GM12801 (cell line): ENCODE measurements around the gene BUD23.

Experiments
- TF ChIP-seq, protein P1 (sequence below): IDR thresholded peaks from one replicate; pipeline ENCODE4 v1.5.1; 2011; ENCODE audit warnings: control low read depth; ENCODE audit not compliant: insufficient read length; ENCODE audit errors: extremely low read depth

BUD23 gene

DNA sequence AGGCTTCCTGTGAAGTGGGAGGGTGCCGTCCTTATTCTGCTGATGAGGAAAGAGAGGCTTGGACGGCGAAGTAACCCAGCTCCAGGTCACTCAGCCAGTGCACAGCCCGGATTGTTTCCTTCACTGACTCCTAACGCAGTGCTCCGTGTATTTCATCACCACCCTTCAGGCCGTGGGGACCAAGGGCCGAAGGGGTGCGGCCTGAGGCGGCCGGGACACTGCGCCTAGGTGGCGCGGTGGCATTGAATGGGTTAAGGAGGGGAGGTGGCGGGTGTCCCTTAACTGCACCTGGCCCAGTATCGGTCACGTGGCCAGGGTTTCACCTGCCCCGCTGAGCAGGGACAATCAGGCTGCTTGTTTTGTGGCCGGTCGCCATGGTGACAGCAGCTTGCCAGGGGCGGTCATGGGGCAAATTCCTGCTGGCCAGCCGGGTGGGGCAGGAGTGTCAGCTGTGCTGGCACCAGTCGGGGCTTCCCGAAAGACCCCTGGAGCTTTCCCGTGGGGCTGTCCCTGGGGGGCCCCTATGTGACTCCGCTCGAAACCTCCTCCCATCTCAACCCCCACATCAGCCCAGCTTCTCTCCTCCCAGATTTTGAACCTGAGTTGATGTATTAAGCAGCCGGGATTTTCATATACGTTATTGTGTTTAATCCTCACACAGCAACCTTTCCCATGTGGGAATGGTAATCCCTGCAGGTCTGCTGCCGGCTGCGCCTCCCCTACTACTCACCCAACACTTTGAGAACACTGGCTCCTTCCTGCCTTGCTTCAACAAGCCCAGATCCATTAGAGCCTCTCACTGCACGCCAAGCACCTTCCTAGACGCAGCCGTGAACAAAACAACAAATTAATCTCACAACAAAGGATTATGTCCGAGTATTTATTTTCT is 59.6 kb downstream of the BUD23 start:
- TF ChIP-seq, protein P1, sequence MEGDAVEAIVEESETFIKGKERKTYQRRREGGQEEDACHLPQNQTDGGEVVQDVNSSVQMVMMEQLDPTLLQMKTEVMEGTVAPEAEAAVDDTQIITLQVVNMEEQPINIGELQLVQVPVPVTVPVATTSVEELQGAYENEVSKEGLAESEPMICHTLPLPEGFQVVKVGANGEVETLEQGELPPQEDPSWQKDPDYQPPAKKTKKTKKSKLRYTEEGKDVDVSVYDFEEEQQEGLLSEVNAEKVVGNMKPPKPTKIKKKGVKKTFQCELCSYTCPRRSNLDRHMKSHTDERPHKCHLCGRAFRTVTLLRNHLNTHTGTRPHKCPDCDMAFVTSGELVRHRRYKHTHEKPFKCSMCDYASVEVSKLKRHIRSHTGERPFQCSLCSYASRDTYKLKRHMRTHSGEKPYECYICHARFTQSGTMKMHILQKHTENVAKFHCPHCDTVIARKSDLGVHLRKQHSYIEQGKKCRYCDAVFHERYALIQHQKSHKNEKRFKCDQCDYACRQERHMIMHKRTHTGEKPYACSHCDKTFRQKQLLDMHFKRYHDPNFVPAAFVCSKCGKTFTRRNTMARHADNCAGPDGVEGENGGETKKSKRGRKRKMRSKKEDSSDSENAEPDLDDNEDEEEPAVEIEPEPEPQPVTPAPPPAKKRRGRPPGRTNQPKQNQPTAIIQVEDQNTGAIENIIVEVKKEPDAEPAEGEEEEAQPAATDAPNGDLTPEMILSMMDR, result no peak

DNA sequence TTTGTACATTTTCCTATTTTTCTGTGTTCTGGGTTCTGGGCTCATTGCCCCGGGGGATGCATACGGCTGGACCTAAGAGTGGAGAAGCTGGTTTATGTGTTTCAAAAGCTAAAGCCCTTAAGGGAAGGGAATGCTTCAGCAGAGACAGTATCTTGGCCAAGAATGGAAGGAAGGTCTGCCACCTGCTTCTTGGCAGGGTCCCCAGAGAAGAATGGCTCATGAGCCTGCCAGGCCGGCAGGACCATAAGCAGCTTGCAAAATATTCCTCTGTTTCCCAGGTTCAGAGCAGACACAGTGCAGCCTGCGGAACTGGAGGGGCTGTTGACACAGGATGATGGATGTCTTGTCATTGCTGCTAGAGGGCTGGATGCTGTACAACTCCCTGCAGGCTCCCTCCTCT is 63.0 kb downstream of the BUD23 start:
- TF ChIP-seq, protein P1, result no peak
